ENCODE results near the gene ETV5. TPM values are rescaled to one million over a fixed set of nuclear protein-coding genes. Genes with fewer than 3 reads are reported as not detected.

The ETV5 gene
- total and polyA plus RNA-seq, 9 of the 15 experiments (the other 6 are each of a cell fraction or from before 2014, with no cell fraction given) = 9.2 to 25.9 (median 15.9) TPM

DNA sequence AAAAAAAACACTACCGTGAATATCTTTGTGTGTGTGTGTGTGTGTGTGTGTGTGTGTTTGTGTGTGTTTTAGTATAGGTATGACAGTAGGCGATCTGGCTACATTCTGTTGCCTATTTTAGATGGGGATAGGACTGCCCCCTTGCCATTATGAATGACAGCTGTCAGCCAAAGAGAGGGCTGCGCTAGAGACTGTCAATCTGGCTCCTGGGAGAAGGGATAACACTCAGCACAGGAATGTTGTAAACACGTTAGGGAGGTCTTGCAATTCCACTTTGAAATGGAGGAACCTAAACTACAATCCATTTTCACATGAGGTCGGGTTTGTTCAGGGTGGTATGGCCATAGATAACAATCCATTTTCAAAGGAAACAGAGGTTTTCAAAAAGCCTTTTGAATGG, 14.1 kb upstream of the ETV5 start (continued):
- TF ChIP-seq PBX2 (CRISPR knock-in tag; IDR thresholded peaks at IDR 0.05; ENCODE audit: low read depth) = no peak
- TF ChIP-seq PBX2 (tag; conservative IDR thresholded peaks at IDR 0.05; ENCODE audit: low read depth) = peak; percentile 18; the same call in 1 of the 2 replicates

GRCh38 chr3:186121968-186122367, 13.1 kb upstream of the ETV5 start:
- H3K79me2 ChIP-seq (ENCODE audit: control insufficient read depth, insufficient read depth, low read length) = no peaks in the 10 kb centered on the region
- no peak overlapping the region for H3K9ac ChIP-seq (ENCODE audit: insufficient read depth in 1 of 2, low read depth in 2 of 2, low read length in 2 of 2)
- 4% methylated on average over 2 of the region's 2 CpGs for WGBS (ENCODE audit: insufficient coverage, low coverage, missing lambda C conversion rate)
- no peak overlapping the region for H3K27ac ChIP-seq (ENCODE audit: extremely low read depth, low read depth, low read length)
- in situ Hi-C loops (cut with MboI) (no loop called here), intact Hi-C loops (cut with micrococcal nuclease) (no loop called here)
- ChIA-PET POLR2A (interaction anchor here (0.6 to 1.1 kb wide), 4 partner anchors 11 to 95 kb away, joined by 3 to 4 read pairs (median 3); partner anchors contain the start of gene ETV5), CTCF (ENCODE audit: low intra/inter-chr PET ratio) (no interaction called here)
- TF ChIP-seq ZBTB8A (IDR thresholded peaks at IDR 0.05; ENCODE audit: partially characterized antibody) (no peak), SMAD1 (IDR thresholded peaks at IDR 0.05; ENCODE audit: low read depth, low read length, partially characterized antibody) (no peak)
- H3K27me3 ChIP-seq (ENCODE audit: control insufficient read depth in 2 of 2, insufficient read depth in 2 of 2, low read length in 2 of 2) = peaks cover 11 to 57% of the 10 kb centered on the region in 2 experiments
- H3K9me1 ChIP-seq (ENCODE audit: control insufficient read depth, insufficient read depth, low read length) = no peaks in the 10 kb centered on the region
- DNase-seq (ENCODE audit: extremely low read depth in 1 of 4, low spot score in 3 of 4) (no peak), ATAC-seq (no peak; the same call in 1 of the 3 replicates), FAIRE-seq (no peak)
- H3K36me3 ChIP-seq (ENCODE audit: control insufficient read depth, insufficient read depth, low read length) = no peaks in the 10 kb centered on the region
- H3K4me1 ChIP-seq (replicated peaks in 1 of 2; ENCODE audit: control insufficient read depth in 2 of 2, insufficient read depth in 2 of 2, low read length in 2 of 2) = no peaks in the 10 kb centered on the region
- H3K9me3 ChIP-seq (replicated peaks; ENCODE audit: control insufficient read depth, insufficient read depth, low read depth, low read length) = no peaks in the 10 kb centered on the region
- H2AFZ ChIP-seq (ENCODE audit: low read depth, low read length) = no peak overlapping the region
- H3K4me3 ChIP-seq = no peak overlapping the region
- BruUV-seq (replicated peaks) = no TSS peak
- H4K20me1 ChIP-seq (replicated peaks; ENCODE audit: control insufficient read depth, insufficient read depth, low read length) = no peaks in the 10 kb centered on the region
- H3K4me2 ChIP-seq (ENCODE audit: insufficient read depth, low read length) = no peak overlapping the region

Data from K562 (cell line).